K562 (cell line): ENCODE results near the gene FKRP. TPM values are rescaled to one million over a fixed set of nuclear protein-coding genes. Genes with fewer than 3 reads are reported as not detected.

ENCODE experiments used
- FOXA1 ChIP-seq: fragments of 450-650 bp; IDR thresholded peaks from 2 replicates; pipeline ENCODE4 v1.6.1; 2016; ENCODE audit warnings: mild to moderate bottlenecking, borderline replicate concordance
- FOXK1 ChIP-seq: sonication (generic); formaldehyde crosslinking; IDR thresholded peaks from 2 replicates; pipeline ENCODE4 v1.8.0; 2022; ENCODE audit warnings: missing genetic modification reagents, mild to moderate bottlenecking, borderline replicate concordance
- HDAC6 ChIP-seq: IDR thresholded peaks from 2 replicates; pipeline ENCODE4 v1.6.1; 2012; ENCODE audit warnings: low read depth, mild to moderate bottlenecking, control low read depth, inconsistent platforms, low read length, moderate library complexity
- HMG20A ChIP-seq: fragments of 450-650 bp; formaldehyde crosslinking; conservative IDR thresholded peaks from 2 replicates; pipeline ENCODE4 v1.4.0; 2020; ENCODE audit warnings: mild to moderate bottlenecking, mixed read lengths
- JUN ChIP-seq, 2 experiments: sonication (generic) in 1 of 2; formaldehyde crosslinking in 1 of 2; IDR thresholded peaks; 2 replicates each; pipeline versions ENCODE4 v1.6.1 to v1.8.0; 2012 to 2022; ENCODE audit warnings: borderline replicate concordance in 2 of 2, mild to moderate bottlenecking in 2 of 2, improper control_type of control experiment in 1 of 2, low read depth in 1 of 2, low read length in 1 of 2, missing genetic modification reagents in 1 of 2
- MAFG ChIP-seq: fragments of 450-650 bp; conservative IDR thresholded peaks from 2 replicates; pipeline ENCODE4 v1.6.1; 2016; ENCODE audit warnings: missing genetic modification characterization, missing compliant biosample characterization
- RBM14 ChIP-seq: fragments of 200-400 bp; formaldehyde crosslinking; IDR thresholded peaks from 2 replicates; pipeline ENCODE4 v1.6.1; 2018; ENCODE audit warnings: low read depth, mild to moderate bottlenecking, low read length, moderate library complexity, borderline replicate concordance; ENCODE audit not compliant: insufficient read depth
- RBM15 ChIP-seq: fragments of 200-400 bp; formaldehyde crosslinking; IDR thresholded peaks from 2 replicates; pipeline ENCODE4 v1.6.1; 2018; ENCODE audit warnings: mild to moderate bottlenecking, low read length, moderate library complexity; ENCODE audit not compliant: insufficient read depth
- REST ChIP-seq, 2 experiments: fragments of 450-650 bp; formaldehyde crosslinking in 1 of 2; IDR thresholded peaks; 2 replicates each; pipeline versions ENCODE4 v1.4.0 to v1.6.1; 2014 to 2020; ENCODE audit warnings: mild to moderate bottlenecking in 2 of 2, borderline replicate concordance in 1 of 2, low read depth in 1 of 2
- SMARCA5 ChIP-seq: fragments of 450-650 bp; IDR thresholded peaks from 2 replicates; pipeline ENCODE4 v1.6.1; 2016
- SNAPC5 ChIP-seq: fragments of 250-450 bp; sonication (Bioruptor Pico); IDR thresholded peaks from 2 replicates; pipeline ENCODE4 v1.8.0; 2021; ENCODE audit warnings: moderate library complexity, mild to moderate bottlenecking, inconsistent platforms
- SREBF1 ChIP-seq: fragments of 150-350 bp; IDR thresholded peaks from 2 replicates; pipeline ENCODE4 v1.6.1; 2014; ENCODE audit warnings: antibody characterized with exemption, low read depth, low read length, borderline replicate concordance
- TAF1 ChIP-seq: IDR thresholded peaks from 2 replicates; pipeline ENCODE4 v1.6.1; 2011; ENCODE audit warnings: mild to moderate bottlenecking, low read length, moderate library complexity; ENCODE audit not compliant: insufficient read depth, control insufficient read depth, severe bottlenecking; ENCODE audit errors: extremely low read depth
- TAF7 ChIP-seq: fragments of 450-650 bp; IDR thresholded peaks from 2 replicates; pipeline ENCODE4 v1.6.1; 2016; ENCODE audit warnings: missing genetic modification characterization, missing compliant biosample characterization
- TCF7L2 ChIP-seq: fragments of 150-350 bp; IDR thresholded peaks from 2 replicates; pipeline ENCODE4 v1.6.1; 2016; ENCODE audit warnings: low read depth, mild to moderate bottlenecking, low read length, moderate library complexity
- ZBTB26 ChIP-seq: fragments of 450-650 bp; formaldehyde crosslinking; IDR thresholded peaks from 2 replicates; pipeline ENCODE4 v1.4.0; 2022; ENCODE audit warnings: missing genetic modification characterization
- ZNF324 ChIP-seq: fragments of 250-450 bp; sonication (Bioruptor Pico); IDR thresholded peaks from 2 replicates; pipeline ENCODE4 v1.4.0; 2020; ENCODE audit warnings: mild to moderate bottlenecking
- polyA plus RNA-seq, 8 experiments: library from polyadenylated mRNA; depleted of rRNA in 4 of 8; stranded (reverse) in 5 of 8; unstranded in 3 of 8; fragments of >200 nt; fragmentation: Nextera tagmentation in 2 of 8; fragmentation: Illumina TruSeq in 1 of 8; extraction: Ambion mirVana in 2 of 8; extraction: Trizol in 1 of 8; gene quantifications; 2 replicates each; pipeline versions ENCODE4 v1.2.1 to v1.2.3, GENCODE V29; 2011 to 2014; ENCODE audit warnings: inconsistent platforms in 1 of 8, missing spikeins in 1 of 8
- total RNA-seq, 7 experiments: library from RNA; depleted of rRNA in 6 of 7; stranded (reverse); fragments of >200 nt in 6 of 7; fragmentation: Illumina TruSeq in 2 of 7; extraction: Trizol in 2 of 7; gene quantifications; 2 replicates each; pipeline versions ENCODE4 v1.2.1 to v1.2.3, GENCODE V29; 2011 to 2021; ENCODE audit warnings: low replicate concordance in 1 of 7

The FKRP gene
- total and polyA plus RNA-seq, 9 of the 15 experiments (the other 6 are each of a cell fraction or from before 2014, with no cell fraction given), result 0.68 to 16.1 (median 6.5) TPM

- no peak for TF ChIP-seq SNAPC5
- TF ChIP-seq ZNF324 (CRISPR knock-in tag), result no peak
- no peak for TF ChIP-seq HDAC6
- TF ChIP-seq RBM14, result no peak
- no peak for TF ChIP-seq HMG20A (CRISPR knock-in tag)
- no peak for TF ChIP-seq MAFG (tag)
- no peak for TF ChIP-seq TAF1
- TF ChIP-seq RBM15, result no peak
- no peak for TF ChIP-seq FOXK1 (CRISPR knock-in tag)
- TF ChIP-seq TCF7L2, result no peak
- TF ChIP-seq ZBTB26 (CRISPR knock-in tag), result no peak
- no peak for TF ChIP-seq SREBF1
- TF ChIP-seq TAF7 (tag), result no peak
- TF ChIP-seq REST (IDR thresholded peaks at IDR 0.05; ENCODE audit: borderline replicate concordance), result no peak
- TF ChIP-seq REST (CRISPR knock-in tag; IDR thresholded peaks at IDR 0.05; ENCODE audit: low read depth), result no peak
- TF ChIP-seq FOXA1, result no peak
- TF ChIP-seq SMARCA5, result peak; percentile 74; the same call in 1 of the 2 replicates
- no peak for TF ChIP-seq JUN (IDR thresholded peaks at IDR 0.05; ENCODE audit: borderline replicate concordance, low read depth, low read length)
- TF ChIP-seq JUN (CRISPR knock-in tag; IDR thresholded peaks at IDR 0.05; ENCODE audit: borderline replicate concordance), result no peak
Measured at GRCh38 chr19:46698395-46699321, 47.2 kb upstream of the FKRP start (continued).
